ENCODE results near the gene RHOH. TPM values are rescaled to one million over a fixed set of nuclear protein-coding genes. Genes with fewer than 3 reads are reported as not detected.

RHOH gene
- total RNA-seq, 2 donors from 2014 or later: 81.2 to 82.9 TPM

DNA sequence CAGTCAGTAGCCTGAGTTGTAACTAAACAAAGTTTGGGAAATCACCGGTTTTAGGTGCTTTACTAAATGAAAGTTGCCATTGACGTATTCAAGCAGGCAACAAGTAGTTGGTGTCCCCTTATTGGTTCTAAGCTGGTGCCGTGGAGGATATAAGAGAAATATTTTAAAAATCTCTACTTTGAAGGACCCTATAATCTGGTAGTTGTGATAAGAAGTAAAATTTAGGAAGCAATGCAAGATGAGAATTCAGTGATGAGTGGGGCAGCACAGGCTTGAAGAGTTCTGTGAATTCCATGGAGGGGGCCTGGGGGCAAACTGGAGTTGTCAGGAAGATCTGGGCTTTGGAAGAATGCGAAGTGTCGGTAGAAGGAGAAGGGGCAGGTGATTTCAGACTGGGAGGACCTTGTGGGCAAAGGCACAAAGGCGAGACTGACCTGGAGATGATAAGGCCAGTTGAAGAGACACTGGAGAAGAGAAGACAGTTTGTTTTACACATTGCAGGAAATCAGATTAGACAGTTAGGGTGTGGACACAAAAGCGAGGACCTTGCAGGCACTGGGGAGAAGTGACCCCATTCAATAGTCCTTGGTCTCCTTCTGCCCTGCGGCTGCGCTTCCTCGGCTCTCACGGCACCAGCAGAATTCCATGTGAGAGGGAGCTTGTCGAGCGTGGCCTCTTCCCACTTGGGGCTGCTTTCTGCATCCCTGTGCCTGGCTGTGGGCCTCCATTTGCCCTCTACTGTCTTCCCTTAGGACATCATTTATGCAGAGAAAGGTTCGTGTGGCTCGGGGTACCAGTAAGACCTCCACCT, 1.3 kb downstream of the RHOH start:
- Mint-ChIP-seq H3K36me3 (peaks cover 62 to 68% of the 10 kb centered on the region in 2 donors), H3K27ac (peak overlapping the region; percentile 98 to 100), H3K9me3 (no peaks in the 10 kb centered on the region)
- no peak for DNase-seq (ENCODE audit: low spot score in 2 of 2)
- ATAC-seq: peak in 1 of 2 donors; percentile 9

- Mint-ChIP-seq H3K36me3 (peaks cover 73 to 76% of the 10 kb centered on the region in 2 donors), H3K9me3 (no peaks in the 10 kb centered on the region), H3K27ac (peak overlapping the region; percentile 98 to 100)
- DNase-seq (ENCODE audit: low spot score in 2 of 2) (no peak), ATAC-seq (no peak)
Measured at GRCh38 chr4:40199179-40199670, 2.4 kb downstream of the RHOH start.

- H3K27ac Mint-ChIP-seq: peak overlapping the region; percentile 98 to 100
- H3K36me3 Mint-ChIP-seq: peaks cover 75 to 79% of the 10 kb centered on the region in 2 donors
- H3K9me3 Mint-ChIP-seq: no peaks in the 10 kb centered on the region
- DNase-seq (ENCODE audit: low spot score in 2 of 2) (peak; percentile 69 to 84), ATAC-seq (peak; percentile 71 to 74)
Measured at GRCh38 chr4:40199999-40200874, 3.4 kb downstream of the RHOH start.

GRCh38 chr4:40200875-40201801, 4.3 kb downstream of the RHOH start:
- peaks cover 66 to 79% of the 10 kb centered on the region in 2 donors for H3K36me3 Mint-ChIP-seq
- peak overlapping the region; percentile 98 to 100 for H3K27ac Mint-ChIP-seq

DNA sequence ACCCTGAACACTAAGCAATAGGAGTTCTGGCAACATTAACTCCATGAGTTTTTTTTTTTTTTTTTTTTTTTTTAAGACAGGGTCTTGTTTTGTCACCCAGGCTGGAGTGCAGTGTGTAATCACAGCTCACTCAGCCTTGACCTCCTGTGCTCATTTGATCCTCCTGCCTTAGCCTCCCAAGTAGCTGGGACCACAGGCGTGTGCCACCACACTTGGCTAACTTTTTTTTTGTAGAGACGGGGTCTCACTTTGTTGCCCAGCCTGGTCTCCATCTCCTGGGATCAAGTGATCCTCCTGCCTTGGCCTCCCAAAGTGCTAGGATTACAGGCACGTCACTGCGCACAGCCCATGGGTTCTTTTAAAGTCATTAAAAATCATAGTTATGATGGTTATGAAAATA, 5.1 kb downstream of the RHOH start:
- peaks cover 60 to 75% of the 10 kb centered on the region in 2 donors for H3K36me3 Mint-ChIP-seq
- no peak for DNase-seq (ENCODE audit: low spot score in 2 of 2)
- no peak for ATAC-seq
- no peaks in the 10 kb centered on the region for H3K9me3 Mint-ChIP-seq
- peak overlapping the region; percentile 98 to 100 for H3K27ac Mint-ChIP-seq

More at GRCh38 chr4:40200875-40201801, 4.3 kb downstream of the RHOH start:
- H3K9me3 Mint-ChIP-seq: no peaks in the 10 kb centered on the region
- DNase-seq (ENCODE audit: low spot score in 2 of 2): no peak
- peak; percentile 17 to 47 for ATAC-seq

DNA sequence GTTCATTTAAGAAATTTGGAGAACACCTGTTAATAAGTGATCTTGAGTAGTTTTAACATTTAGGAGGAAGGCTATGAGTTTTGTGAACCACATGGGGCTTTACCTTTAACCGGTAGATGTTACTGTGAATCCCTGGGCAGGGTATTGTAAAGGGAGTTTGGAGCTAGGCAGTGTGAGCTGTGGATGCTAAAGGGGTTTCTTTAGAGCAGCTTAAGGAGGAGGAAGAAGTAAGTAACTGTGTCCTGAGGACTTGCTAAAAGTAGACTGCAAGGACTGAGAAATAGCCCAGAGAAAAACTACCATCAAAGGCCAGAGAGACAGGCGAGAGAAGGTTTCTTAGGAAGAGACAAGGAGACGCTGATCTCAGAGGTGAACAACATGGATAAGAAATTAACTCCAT, 5.6 kb downstream of the RHOH start:
- H3K36me3 Mint-ChIP-seq: peaks cover 58 to 73% of the 10 kb centered on the region in 2 donors
- ATAC-seq (no peak), DNase-seq (ENCODE audit: low spot score in 2 of 2) (no peak)
- H3K9me3 Mint-ChIP-seq: no peaks in the 10 kb centered on the region
- peak overlapping the region; percentile 98 to 100 for H3K27ac Mint-ChIP-seq

GRCh38 chr4:40204507-40205258, 7.9 kb downstream of the RHOH start:
- Mint-ChIP-seq H3K36me3 (peaks cover 49 to 66% of the 10 kb centered on the region in 2 donors), H3K27ac (peak overlapping the region; percentile 98 to 100), H3K9me3 (no peaks in the 10 kb centered on the region)
- ATAC-seq (no peak), DNase-seq (ENCODE audit: low spot score in 2 of 2) (no peak)

DNA sequence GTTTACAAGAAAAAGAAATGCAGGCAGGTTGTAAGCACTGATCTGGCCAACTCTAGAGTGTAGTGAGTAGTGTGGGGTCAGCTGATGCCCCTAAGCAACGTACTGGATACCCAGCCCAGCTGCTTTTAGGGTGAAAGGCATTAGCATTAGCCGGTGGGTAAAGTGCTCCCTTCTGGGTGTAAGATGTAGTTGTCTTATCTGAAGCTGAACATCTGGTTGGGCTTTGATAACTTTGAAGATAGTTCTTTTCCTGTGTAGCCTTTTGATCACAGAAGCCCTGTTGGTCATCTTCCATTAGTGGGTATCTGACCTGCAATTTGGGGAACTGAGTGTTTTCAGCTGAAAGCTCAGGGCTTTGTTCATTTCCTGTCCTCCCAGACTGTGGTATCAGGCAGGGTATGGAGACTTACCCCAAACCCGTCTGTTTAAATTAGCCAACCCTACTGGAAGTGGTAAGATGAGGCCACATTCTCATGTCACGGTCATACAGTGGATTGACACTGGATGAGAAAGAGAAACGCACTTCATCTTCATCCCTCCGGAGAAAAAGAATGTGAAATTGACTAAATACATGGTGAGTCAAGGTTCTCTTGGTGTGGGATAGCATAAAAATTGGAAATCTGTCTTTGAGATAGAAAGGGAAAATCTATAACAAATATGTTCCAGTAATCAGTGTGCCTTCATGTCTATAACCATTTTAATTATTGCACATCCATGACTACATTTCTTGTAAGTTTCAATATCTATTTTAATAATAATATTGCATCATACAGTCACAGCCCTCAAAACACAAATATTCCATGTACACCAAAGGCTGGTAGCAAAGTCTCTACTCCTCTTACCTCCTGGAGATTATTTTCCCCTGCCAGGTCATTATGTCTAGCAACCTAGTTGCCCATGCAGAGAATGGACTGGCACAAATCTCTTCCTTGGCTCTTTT, 8.7 kb downstream of the RHOH start:
- DNase-seq (ENCODE audit: low spot score in 2 of 2): no peak
- peak overlapping the region; percentile 98 to 100 for H3K27ac Mint-ChIP-seq
- ATAC-seq: peak; percentile 66 to 76
- peaks cover 51 to 65% of the 10 kb centered on the region in 2 donors for H3K36me3 Mint-ChIP-seq
- no peaks in the 10 kb centered on the region for H3K9me3 Mint-ChIP-seq

GRCh38 chr4:40206426-40206825, 9.6 kb downstream of the RHOH start:
- Mint-ChIP-seq H3K27ac (peak overlapping the region; percentile 98 to 100), H3K36me3 (peaks cover 50 to 56% of the 10 kb centered on the region in 2 donors), H3K9me3 (no peaks in the 10 kb centered on the region)
- ATAC-seq (no peak), DNase-seq (ENCODE audit: low spot score in 2 of 2) (no peak)

GRCh38 chr4:40209401-40209800, 12.6 kb downstream of the RHOH start:
- ATAC-seq (no peak), DNase-seq (ENCODE audit: low spot score in 2 of 2) (no peak)
- Mint-ChIP-seq H3K36me3 (peaks cover 51 to 54% of the 10 kb centered on the region in 2 donors), H3K9me3 (no peaks in the 10 kb centered on the region), H3K27ac (peak overlapping the region; percentile 80 to 94)

DNA sequence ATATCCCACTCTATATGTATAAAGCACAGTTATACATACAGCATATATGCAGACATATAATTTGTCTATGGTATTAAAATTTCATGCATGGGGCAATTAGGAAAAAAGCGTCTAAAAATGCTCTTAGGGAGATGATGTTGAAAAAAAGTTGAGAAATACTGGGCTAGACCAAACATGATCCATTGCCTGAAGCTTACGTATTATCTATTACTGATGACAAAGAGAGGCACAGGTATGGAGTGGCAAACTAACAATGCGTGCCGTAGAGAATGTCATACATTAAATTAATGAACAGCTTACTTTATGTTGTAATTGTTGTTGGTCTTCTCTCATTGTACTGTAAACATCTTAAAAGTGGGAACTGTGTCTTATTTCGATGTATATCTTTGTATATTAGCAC, 13.9 kb downstream of the RHOH start:
- peaks cover 61 to 63% of the 10 kb centered on the region in 2 donors for H3K36me3 Mint-ChIP-seq
- no peaks in the 10 kb centered on the region for H3K9me3 Mint-ChIP-seq
- H3K27ac Mint-ChIP-seq: peak overlapping the region; percentile 80 to 90
- ATAC-seq (no peak), DNase-seq (ENCODE audit: low spot score in 2 of 2) (no peak)

DNA sequence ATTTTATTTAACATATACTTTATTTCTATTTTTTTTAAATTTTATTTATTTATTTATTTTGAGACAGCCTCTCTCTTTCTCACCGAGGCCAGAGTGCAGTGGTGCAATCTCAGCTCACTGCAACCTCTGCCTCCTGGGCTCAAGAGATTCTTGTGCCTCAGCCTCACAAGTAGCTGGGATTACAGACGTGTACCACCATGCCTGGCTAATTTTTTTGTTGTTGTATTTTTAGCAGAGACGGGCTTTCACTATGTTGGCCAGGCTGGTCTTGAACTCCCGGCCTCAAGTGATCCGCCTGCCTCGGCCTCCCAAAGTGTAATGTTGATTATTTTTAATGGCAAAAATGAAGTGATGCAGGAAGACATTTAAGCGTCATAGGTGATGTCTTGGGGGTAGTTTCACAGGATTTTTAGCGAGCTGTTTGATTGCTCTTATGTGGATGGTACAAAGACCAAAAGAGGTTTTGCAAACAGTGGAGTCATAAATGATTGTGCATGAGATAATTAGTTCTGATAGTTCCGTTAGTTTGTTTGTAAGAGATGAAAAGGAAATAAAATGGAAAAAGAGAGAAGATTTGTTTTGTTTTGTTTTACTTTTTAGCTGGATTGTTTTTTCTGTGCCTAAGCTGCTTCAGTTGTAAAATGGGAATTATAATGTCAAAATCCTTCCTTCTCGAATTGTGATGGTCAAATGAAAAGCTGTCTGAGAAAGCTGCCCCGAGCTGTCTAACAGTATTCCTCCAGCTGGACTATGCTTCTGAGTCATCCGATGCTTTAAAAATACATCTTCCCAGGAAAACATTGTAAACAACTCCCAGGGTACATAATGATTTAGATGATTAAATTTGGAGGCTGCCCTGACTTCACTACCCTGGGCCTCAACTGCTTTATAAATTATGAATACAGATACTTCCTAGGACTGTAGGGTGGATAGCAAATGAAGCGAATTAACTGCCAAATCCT, 14.7 kb downstream of the RHOH start:
- no peak for ATAC-seq

DNA sequence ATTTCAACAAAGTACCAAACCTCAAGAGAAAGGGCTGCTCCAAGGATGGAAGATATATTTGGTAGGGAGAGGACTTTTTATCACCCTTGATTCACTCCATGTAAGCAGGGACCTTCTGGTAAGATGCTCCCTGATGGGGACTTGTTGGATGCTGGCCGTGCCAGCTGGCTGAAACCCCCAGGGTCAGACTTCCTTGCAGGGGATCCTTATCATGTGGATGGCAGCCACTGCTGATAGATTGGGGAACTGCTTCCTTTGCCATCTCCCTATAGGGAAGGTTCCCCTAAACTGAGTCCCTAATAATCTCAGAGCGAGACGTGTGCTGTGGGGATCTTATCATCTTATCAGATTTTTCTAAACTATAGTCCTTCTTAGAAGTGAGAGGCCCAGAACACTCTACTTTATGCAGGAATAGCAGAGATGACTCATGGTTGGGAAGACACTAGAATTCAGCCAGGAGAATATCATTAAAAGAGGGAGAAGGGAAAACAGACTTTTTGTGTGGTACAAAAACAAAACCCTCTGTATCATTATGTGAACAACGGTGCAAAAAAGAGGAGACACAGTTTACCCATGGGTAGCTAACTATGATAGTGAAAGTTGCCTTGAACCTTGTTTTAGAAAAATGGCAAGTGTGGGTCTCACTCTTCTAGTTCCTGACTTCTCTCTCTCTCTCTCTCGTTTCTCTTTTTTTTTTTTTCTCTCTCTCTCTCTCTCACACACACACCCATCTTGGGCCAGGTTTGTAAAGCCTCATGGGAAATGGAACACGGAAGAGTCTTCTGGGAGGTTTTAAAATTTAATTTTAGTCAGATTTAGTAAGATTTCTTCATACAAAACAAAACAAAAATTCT, 16.1 kb downstream of the RHOH start:
- ATAC-seq (peak; percentile 42 to 51), DNase-seq (ENCODE audit: low spot score in 2 of 2) (no peak)
- peaks cover 70 to 74% of the 10 kb centered on the region in 2 donors for H3K36me3 Mint-ChIP-seq
- H3K27ac Mint-ChIP-seq: peak overlapping the region; percentile 80 to 82
- H3K9me3 Mint-ChIP-seq: no peaks in the 10 kb centered on the region

More for the DNA sequence above, 14.7 kb downstream of the RHOH start:
- Mint-ChIP-seq H3K27ac (peak overlapping the region; percentile 80 to 82), H3K36me3 (peaks cover 61 to 63% of the 10 kb centered on the region in 2 donors), H3K9me3 (no peaks in the 10 kb centered on the region)
- DNase-seq (ENCODE audit: low spot score in 2 of 2): no peak

All from activated naive CD4-positive, alpha-beta T cell treated with anti-CD3 and anti-CD28 coated beads, Interleukin-2, amount 50 U/mL, for 72 hours (primary cell).